NCI-H226 (cell line): Measurements from ENCODE around the gene LRP2BP.
"Not testable (repeated sequence)": the region's sequence is repeated elsewhere in the genome, so short reads cannot be mapped to it uniquely, and the experiment has no call there.

ENCODE experiments used
- DNase-seq: peaks from one replicate; pipeline ENCODE4 v3.0.0-alpha.2; 2015

LRP2BP gene

GRCh38 chr4:185358959-185359358, 36.8 kb downstream of the LRP2BP start:
- DNase-seq = peak; percentile 23

DNA sequence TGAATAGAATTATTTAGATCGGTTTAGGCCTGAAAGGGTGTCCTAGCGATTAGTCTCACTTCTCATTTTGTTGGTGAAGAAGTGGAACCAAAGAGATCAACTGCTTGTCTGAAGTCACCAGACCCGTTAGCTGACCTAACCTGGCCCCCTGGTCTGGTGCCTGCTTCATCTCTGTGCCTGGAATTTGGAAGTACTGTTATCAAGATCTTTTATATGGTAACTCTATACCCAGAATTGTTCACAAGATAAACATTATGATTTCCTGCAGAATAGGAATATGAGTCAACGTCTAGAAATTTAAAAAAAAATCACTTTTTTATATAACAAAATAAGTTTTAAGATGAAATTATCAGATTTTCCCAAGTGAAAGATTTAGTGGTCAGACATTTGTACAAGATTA, 37.2 kb downstream of the LRP2BP start:
- DNase-seq = peak; percentile 8

GRCh38 chr4:185357733-185358440, 37.8 kb downstream of the LRP2BP start:
- DNase-seq = no peak

GRCh38 chr4:185357211-185357610, 38.5 kb downstream of the LRP2BP start:
- DNase-seq = no peak

- no peak for DNase-seq
Measured at GRCh38 chr4:185352741-185353140, 43.0 kb downstream of the LRP2BP start.

- no peak for DNase-seq
Measured at GRCh38 chr4:185352202-185352601, 43.5 kb downstream of the LRP2BP start.

DNA sequence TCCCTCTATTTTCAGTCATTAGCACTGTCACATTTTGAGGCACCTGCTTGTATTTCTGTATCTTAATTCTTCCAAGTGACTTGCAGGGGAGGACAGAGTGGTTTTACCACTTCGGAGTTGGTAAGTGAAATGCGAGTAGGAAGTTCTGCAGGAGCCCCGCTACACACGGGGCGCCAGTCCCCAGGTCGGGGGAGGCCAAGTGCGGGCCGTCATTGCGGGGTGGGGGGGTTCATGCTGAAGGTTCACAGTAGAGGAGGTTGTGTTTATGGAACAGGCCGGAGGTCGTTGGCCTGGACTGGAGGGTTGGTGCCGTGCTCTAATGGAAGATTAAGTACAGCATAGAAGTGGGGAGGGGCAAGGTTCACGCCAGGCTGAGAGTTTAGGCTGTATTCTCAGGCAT, 44.0 kb downstream of the LRP2BP start:
- no peak for DNase-seq

GRCh38 chr4:185346975-185347601, 48.6 kb downstream of the LRP2BP start:
- peak; percentile 71 for DNase-seq

DNA sequence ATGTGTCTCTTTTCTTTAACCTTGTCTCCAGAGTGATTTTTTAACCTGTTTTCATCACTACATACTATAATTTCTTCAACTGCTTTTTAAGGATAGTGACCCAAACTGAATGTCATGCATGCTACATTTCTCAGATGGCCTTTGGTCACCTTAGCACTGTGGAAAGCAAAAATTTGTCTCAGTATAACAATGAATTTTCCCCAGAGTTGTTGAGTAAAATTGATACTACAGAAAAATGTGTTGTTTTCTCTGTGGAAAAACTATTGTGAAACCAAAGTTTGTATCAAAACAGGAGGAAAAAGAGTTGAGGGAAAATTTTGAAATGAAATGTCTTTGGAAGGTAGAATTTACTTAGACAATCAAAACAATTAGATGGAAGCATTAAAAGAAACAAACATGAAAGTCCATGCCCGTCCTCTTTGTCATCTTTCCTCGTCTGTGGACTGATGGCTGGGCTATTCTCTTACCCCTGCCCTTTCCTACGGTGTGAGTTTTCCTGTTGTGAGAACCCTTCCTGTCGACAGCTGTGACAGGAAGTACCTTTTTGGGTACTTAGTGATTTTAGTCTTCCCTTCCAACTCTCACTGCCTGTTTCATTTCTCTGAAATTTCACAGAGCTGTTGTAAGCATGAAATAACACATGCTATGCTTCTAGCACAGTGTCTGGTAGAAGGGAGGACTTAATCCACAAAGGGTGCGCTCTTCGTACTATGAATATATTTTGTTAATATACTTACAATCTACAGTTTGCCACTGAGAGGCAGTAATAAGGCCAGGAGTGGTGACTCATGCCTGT, 50.8 kb downstream of the LRP2BP start:
- no peak for DNase-seq

GRCh38 chr4:185343726-185344581, 51.8 kb downstream of the LRP2BP start:
- DNase-seq = peak; percentile 58

- DNase-seq = no peak
Measured at GRCh38 chr4:185341841-185342240, 53.9 kb downstream of the LRP2BP start.

GRCh38 chr4:185341377-185341776, 54.3 kb downstream of the LRP2BP start:
- DNase-seq = no peak

DNA sequence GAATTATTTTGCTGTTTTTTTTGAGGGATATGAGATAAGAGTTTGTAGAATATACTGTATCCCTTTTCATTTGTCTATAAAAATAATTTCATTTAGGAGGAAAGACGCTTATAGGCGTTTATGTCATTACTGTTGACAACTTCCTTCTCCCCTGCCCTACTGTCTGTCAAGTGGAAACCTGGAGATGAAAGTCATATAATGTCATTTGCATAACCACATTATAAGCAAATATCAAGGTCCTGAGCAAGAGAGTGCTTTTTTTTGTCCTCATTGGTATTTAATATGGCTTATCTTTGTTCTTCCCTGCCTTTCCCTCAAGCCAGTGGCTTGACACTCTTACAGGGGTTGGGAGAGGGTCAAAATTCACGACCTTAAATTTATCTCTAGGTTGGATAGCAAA, 55.8 kb downstream of the LRP2BP start:
- DNase-seq = no peak

DNA sequence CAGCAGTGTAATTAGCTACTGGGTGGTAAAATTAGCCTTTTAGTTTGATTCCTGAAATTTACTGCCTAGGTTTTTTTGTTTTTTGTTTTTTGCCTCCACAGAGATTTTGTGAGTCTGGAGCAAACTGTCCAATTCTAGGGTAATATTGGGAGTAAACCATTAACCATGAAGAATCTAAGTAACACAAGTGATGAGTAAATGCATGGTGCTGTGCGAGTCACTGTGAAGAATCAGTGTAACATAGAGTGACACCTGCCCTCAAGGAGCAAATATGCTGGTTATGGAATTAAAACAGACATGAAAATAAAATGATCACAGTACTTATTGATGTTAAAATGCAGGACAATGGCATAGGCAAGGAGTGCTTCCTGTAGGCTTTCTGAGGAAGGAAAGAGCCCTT, 60.1 kb downstream of the LRP2BP start:
- no peak for DNase-seq

- DNase-seq = no peak
Measured at GRCh38 chr4:185334326-185334725, 61.4 kb downstream of the LRP2BP start.

GRCh38 chr4:185332575-185333464, 62.9 kb downstream of the LRP2BP start:
- DNase-seq = no peak

GRCh38 chr4:185329879-185330510, 65.7 kb downstream of the LRP2BP start:
- peak; percentile 67 for DNase-seq

GRCh38 chr4:185328586-185328985, 67.1 kb downstream of the LRP2BP start:
- DNase-seq = no peak

DNA sequence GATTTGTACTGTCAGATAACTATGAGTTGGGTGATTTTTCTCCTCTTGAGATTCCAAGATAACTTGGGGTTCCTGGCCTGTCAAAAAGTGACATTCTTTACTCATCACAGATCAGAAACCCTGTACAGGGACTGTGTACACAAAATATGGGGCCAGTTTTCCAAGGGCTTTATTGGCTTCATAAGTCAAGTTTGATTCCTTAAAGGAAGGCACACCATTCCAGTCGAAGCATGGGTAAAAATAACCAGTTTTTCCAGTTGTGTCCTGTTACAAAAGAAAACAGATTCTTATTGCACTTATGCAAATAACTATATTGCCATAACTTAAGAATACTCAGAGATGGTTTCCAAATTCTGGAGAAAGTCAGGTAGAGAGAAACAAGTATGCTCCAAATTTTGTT, 70.0 kb downstream of the LRP2BP start:
- DNase-seq = not testable (repeated sequence)

DNA sequence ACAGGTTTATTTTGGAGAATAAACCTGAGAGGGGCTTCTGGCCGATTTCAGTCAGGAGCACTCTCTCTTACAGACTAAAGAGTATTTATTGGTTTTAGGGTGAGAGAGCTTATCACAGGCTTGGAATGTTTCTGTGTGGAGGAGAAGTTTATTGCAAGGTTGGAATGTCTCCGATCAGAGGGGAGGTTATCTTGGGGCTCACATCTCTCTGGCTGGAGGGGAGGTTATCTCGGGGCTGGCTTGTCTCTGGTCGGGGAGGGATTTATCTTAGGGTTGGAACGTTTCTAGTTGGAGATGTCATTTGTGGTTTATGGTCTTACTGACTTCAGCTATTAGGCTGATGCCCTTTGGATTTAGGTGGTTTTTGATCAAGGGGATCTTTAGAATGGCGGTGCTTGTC, 71.4 kb downstream of the LRP2BP start:
- peak; percentile 82 for DNase-seq

- DNase-seq = no peak
Measured at GRCh38 chr4:185323606-185324005, 72.1 kb downstream of the LRP2BP start.
